SU-DHL-6 (cell line): ENCODE data around the gene PBLD.
A peak's percentile ranks its signal among the peaks of the same experiment; 100 is the strongest.

ENCODE experiments used
- H2AFZ ChIP-seq: fragments of 200-600 bp; sonication (generic); 2 replicates; pipeline ENCODE4 v1.6.1; 2014; ENCODE audit warnings: low read depth, mild to moderate bottlenecking, moderate library complexity, mixed read lengths, antibody characterized with exemption, low read length; ENCODE audit not compliant: severe bottlenecking
- H3F3A ChIP-seq: fragments of 200-600 bp; shearing (Covaris generic); 2 replicates; pipeline ENCODE4 v1.6.0; 2016; ENCODE audit warnings: antibody characterized with exemption, mild to moderate bottlenecking; ENCODE audit not compliant: insufficient read depth
- H3K27ac ChIP-seq: fragments of 200-600 bp; sonication (generic); 2 replicates; pipeline ENCODE4 v1.5.1; 2016; ENCODE audit warnings: low read depth, mild to moderate bottlenecking, low read length, moderate library complexity, mixed read lengths
- H3K27me3 ChIP-seq: fragments of 200-600 bp; sonication (generic), shearing (Covaris generic); 2 replicates; pipeline ENCODE4 v1.6.0; 2014; ENCODE audit warnings: mild to moderate bottlenecking, low read length
- H3K36me3 ChIP-seq: fragments of 200-600 bp; sonication (generic); 2 replicates; pipeline ENCODE4 v1.6.1; 2014; ENCODE audit warnings: mild to moderate bottlenecking, low read length, mixed read lengths
- H3K4me2 ChIP-seq: fragments of 300-600, 200-600 bp; shearing (Covaris generic), sonication (generic); 2 replicates; pipeline ENCODE4 v1.6.0; 2014; ENCODE audit warnings: low read length, low read depth, mild to moderate bottlenecking; ENCODE audit not compliant: poor library complexity, severe bottlenecking
- H3K4me3 ChIP-seq: fragments of 200-600 bp; sonication (generic); 2 replicates; pipeline ENCODE4 v1.5.1; 2014; ENCODE audit warnings: antibody characterized with exemption, low read length, mild to moderate bottlenecking, mixed read lengths; ENCODE audit not compliant: insufficient read depth, poor library complexity, severe bottlenecking
- H3K79me2 ChIP-seq: fragments of 200-600 bp; sonication (generic); 2 replicates; pipeline ENCODE4 v1.6.1; 2014; ENCODE audit warnings: mild to moderate bottlenecking, low read length, moderate library complexity; ENCODE audit not compliant: insufficient read depth
- H3K9ac ChIP-seq: fragments of 200-600 bp; sonication (generic); 2 replicates; pipeline ENCODE4 v1.7.0; 2014; ENCODE audit warnings: mild to moderate bottlenecking, low read length
- H3K9me2 ChIP-seq: fragments of 200-600 bp; sonication (generic); replicated peaks from 2 replicates; pipeline ENCODE4 v1.6.1; 2014; ENCODE audit warnings: low read length; ENCODE audit not compliant: insufficient read depth
- H3K9me3 ChIP-seq: fragments of 200-600 bp; sonication (generic); 2 replicates; pipeline ENCODE4 v1.6.1; 2014; ENCODE audit warnings: low read length, mixed read lengths; ENCODE audit not compliant: insufficient read depth
- H4K20me1 ChIP-seq: fragments of 200-600 bp; sonication (generic); 2 replicates; pipeline ENCODE4 v1.6.1; 2014; ENCODE audit warnings: low read depth, mild to moderate bottlenecking, antibody characterized with exemption, low read length, moderate library complexity, mixed read lengths
- CTCF ChIP-seq: fragments of 200-600 bp; sonication (generic); IDR thresholded peaks from one replicate; pipeline ENCODE4 v1.5.1; 2017; ENCODE audit warnings: antibody characterized with exemption, mild to moderate bottlenecking, low read length, moderate library complexity; ENCODE audit not compliant: insufficient read depth, poor library complexity, severe bottlenecking
- EZH2phosphoT487 ChIP-seq: fragments of 200-600 bp; sonication (generic), shearing (Covaris generic); conservative IDR thresholded peaks from 2 replicates; pipeline ENCODE4 v1.6.1; 2018; ENCODE audit warnings: mild to moderate bottlenecking, antibody characterized with exemption, low read length, moderate library complexity, mixed read lengths

The PBLD gene

GRCh38 chr10:68362590-68362989 is 29.9 kb upstream of the PBLD start:
- peaks cover 8% of the 10 kb centered on the region; the same call in 1 of the 2 replicates for H3K36me3 ChIP-seq
- no peak overlapping the region for H2AFZ ChIP-seq
- H3F3A ChIP-seq: no peaks in the 10 kb centered on the region
- H3K4me2 ChIP-seq: no peak overlapping the region
- peak overlapping the region; percentile 29; the same call in 1 of the 2 replicates for H3K27ac ChIP-seq
- H3K9ac ChIP-seq: no peak overlapping the region
- no peaks in the 10 kb centered on the region for H3K9me3 ChIP-seq
- H3K4me3 ChIP-seq: no peak overlapping the region
- no peak for TF ChIP-seq EZH2phosphoT487
- TF ChIP-seq CTCF: no peak
- no peaks in the 10 kb centered on the region for H3K79me2 ChIP-seq
- H4K20me1 ChIP-seq: no peaks in the 10 kb centered on the region
- H3K9me2 ChIP-seq: no peaks in the 10 kb centered on the region
- no peaks in the 10 kb centered on the region for H3K27me3 ChIP-seq

DNA sequence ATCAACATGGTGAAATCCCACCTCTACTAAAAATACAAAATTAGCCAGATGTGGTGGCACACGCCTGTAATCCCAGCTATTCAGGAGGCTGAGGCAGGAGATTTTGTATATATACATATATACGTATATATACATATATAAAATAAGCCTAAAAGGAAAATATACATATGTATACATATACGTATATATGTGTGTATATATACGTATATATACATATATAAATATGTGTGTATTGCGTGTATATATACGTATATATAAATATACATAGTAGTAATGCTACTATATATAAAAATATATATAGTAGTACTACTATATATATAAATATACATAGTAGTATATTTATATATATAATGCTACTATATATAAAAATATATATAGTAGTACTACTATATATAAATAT is 26.5 kb upstream of the PBLD start:
- no peak for TF ChIP-seq EZH2phosphoT487
- no peak for TF ChIP-seq CTCF
- Histone ChIP-seq H3K27ac (no peak overlapping the region), H3K9ac (no peak overlapping the region), H3K4me3 (no peak overlapping the region), H4K20me1 (no peaks in the 10 kb centered on the region), H3K27me3 (no peaks in the 10 kb centered on the region), H2AFZ (no peak overlapping the region), H3K4me2 (no peak overlapping the region), H3F3A (no peaks in the 10 kb centered on the region), H3K9me3 (no peaks in the 10 kb centered on the region), H3K9me2 (no peaks in the 10 kb centered on the region), H3K79me2 (no peaks in the 10 kb centered on the region), H3K36me3 (peaks cover 4% of the 10 kb centered on the region; the same call in 1 of the 2 replicates)

DNA sequence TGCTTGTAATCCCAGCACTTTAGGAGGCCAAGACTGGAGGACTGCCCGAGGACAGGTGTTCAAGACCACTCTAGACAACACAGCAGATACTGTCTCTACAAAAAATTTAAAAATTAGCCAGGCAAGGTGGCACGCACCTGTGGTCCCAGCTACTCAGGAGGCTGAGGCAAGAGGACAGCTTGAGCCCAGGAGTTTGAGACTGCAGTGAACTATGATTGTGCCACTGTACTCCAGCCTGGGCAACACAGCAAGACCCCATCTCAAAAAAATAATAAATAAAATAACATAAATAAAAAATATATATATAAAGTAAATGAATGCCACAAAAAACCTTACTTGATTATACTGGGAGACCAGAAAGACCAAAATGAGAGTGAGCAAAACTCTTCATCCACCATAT is 20.8 kb upstream of the PBLD start:
- Histone ChIP-seq H3F3A (peaks cover 4% of the 10 kb centered on the region), H3K27ac (no peak overlapping the region), H3K9ac (no peak overlapping the region), H3K9me3 (no peaks in the 10 kb centered on the region), H4K20me1 (no peaks in the 10 kb centered on the region), H3K9me2 (no peaks in the 10 kb centered on the region), H3K36me3 (no peaks in the 10 kb centered on the region), H3K79me2 (no peaks in the 10 kb centered on the region), H3K4me2 (no peak overlapping the region), H3K27me3 (no peaks in the 10 kb centered on the region), H2AFZ (no peak overlapping the region), H3K4me3 (no peak overlapping the region)
- TF ChIP-seq EZH2phosphoT487: no peak
- TF ChIP-seq CTCF: no peak
